ENCODE measurements around the gene CSTB.

Gene CSTB

DNA sequence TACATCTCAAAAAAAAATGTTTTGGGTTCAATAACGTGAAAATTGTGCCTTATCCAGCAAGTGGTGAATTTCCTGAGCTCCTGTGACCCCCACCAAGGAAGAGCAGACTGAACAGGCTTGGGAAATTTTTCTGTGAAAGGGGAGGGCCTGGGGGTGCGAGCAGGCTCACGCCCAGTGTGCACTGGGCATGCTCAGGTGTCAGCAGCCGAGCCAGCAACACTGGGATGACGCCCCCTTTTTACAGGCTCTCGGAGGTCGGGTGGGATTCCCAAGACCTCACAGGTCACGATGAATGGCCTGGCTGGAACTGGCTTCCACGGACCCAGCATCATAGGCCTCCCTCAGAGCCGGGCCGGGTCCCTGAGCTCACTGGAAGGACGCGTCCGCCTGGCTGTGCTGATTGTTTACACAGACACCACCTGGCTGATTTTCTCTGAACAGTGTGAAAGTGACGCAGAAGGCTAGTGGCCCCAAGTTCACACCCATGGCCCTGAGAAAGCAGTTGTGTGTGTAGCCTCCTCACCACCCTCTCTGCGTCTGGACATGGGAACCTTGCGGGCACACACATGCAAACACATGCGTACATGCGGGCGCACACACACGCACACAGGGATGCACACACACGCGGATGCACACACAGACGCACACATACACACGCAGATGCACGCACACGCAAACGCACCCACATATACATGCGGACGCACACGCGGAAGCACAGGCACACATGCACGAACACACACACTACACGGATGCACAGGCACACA lies 9.2 kb downstream of the CSTB start:
- DNase-seq, result no peak

DNA sequence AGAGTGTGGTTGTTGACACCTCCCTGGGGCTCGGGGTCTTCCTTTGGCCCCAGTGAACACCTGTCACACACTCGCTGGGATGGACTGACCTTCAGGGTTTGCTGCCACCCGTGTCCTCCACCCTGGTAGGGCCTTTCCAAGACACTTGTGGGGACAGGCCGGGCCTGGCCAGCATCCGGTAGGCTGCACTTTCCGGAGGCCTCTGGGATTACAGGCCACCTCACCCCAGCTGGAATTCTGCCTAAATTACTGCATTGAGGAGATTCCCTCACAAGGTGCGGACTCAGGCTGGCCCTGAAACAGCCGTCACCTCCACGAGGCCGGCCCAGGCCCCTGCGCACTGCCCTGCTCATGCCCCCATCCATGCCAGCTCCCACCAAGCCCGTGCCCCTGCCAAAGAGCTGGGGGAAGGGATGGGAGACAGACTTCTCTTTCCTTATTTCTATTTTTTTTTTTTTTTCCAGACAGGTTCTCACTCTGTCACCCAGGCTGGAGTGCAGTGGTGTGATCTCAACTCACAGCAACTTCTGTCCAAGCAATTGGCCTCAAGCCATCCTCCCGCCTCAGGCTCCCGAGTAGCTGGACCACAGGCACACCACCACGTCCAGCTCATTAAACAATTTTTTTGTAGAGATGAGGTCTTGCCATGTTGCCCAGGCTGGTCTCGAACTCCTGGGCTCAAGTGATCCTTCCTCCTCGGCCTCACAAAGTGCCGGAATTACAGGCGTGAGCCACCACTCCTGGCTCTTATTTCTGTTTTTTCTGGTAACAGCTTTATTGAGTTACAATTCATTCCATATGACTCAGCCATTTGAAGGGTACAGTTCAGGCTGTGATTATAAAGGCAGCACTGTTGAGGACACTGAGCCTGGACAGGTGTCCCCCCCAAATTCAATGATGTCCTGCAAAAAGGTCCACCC lies 11.3 kb downstream of the CSTB start:
- DNase-seq, result no peak

GRCh38 chr21:43763901-43764523 lies 12.1 kb downstream of the CSTB start:
- DNase-seq, result no peak

DNA sequence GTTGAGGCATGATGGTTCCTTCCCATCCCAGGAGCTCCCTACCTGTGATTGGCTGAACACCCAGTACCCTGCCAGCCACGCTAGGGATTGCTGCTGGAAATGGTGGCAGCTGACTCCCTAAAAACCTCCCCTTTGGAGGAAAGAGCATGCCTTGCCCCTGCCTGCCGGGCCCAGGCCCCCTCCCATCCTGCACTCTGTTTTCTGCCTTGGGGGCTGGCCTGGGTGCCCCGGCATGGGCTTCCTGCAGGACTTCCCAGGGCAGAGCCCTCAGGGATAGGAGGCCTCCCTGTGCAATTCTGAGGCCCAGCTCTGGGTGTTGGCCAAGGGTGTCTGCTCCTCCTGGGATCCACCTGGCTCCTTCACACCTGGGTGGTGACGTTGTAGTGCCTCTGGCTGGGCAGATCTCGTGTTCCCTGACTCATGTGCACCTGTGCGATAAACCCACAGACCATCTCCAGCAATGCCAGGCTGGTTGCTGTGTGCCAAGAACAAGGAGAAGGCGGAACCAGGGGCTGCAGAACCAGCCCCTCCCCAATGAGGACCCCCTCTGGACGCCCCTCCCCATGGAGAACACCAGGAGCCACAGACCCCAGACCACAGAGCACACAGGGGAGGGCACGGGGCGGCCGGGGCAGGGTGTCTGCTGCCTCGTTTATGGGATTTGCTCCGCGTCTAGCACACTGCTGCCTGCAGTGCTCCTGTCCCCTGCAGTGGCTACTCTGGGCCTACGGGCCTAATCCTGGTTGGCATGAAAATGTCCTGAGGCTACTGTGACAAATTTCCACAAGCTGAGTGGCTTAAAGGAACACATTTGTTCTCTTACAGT lies 13.6 kb downstream of the CSTB start:
- DNase-seq, result no peak

GRCh38 chr21:43761886-43762285 lies 14.2 kb downstream of the CSTB start:
- DNase-seq, result no peak

DNA sequence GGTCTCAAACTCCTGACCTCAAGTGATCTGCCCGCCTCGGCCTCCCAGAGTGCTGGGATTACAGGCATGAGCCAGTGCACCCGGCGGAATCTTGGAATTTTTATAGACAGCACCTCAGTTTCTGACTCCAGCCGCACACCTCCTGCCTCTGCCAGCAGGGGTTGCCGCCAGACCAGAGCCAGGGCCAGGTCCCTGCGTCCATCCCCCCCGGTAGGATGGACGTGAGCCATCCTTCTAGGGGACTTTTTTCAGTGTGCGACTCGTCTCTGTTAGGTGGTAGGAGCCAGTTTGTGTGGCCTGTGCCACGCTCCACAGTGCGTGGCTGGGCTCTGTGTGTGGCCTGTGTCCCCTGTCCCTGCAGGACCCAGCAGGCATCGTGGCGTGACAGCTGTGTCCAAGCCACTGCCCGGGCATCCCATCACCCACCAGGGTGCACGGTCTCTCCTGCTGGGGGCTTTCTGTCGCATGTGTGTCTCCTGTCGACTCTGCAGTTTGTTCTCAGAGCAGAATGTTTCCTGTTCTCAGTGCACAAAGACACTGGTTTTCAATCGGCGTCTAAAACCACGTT lies 15.6 kb downstream of the CSTB start:
- no peak for DNase-seq

DNA sequence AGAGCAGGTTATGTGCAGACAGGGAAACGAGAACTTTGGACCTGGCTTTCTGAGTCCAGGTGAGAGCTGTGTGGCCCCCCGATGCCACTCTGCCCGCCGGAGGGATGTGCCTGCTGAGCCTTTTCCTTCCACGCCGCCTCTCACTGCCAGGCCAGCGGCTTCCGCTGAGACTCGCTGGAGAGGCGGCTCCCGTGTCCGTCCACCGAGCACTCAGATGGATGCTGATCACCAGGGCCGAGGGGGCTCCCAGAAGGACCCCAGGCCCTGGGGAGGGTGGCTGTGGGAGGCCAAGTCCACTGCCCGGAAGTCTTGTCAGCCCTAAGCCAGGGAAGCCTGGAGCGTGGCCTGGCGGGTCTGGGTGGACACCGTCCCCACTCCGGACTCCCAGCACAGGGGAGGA lies 16.5 kb downstream of the CSTB start:
- DNase-seq, result no peak

DNA sequence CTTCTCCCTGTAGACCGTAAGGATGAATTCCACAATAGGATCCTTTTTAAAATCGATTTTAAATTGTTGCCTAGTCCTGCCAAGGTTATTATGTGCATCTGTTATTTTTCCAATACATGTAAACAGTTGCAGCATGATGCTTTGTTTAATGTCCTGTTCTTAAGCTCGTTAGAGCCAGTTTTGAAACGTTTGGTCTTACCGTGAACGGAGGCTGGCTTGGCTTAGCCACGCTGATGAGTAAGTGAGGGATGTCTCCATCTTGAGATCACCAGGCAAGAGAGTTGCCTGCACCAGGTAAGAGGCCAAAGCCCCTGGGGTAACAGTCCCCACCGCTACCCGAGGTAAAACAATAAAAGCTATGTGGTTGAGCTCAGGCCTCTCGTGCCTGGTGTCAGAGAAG lies 17.3 kb downstream of the CSTB start:
- DNase-seq, result no peak

- DNase-seq, result no peak
Measured at GRCh38 chr21:43758111-43758641, 17.9 kb downstream of the CSTB start.

- no peak for DNase-seq
Measured at GRCh38 chr21:43757601-43758000, 18.5 kb downstream of the CSTB start.

DNA sequence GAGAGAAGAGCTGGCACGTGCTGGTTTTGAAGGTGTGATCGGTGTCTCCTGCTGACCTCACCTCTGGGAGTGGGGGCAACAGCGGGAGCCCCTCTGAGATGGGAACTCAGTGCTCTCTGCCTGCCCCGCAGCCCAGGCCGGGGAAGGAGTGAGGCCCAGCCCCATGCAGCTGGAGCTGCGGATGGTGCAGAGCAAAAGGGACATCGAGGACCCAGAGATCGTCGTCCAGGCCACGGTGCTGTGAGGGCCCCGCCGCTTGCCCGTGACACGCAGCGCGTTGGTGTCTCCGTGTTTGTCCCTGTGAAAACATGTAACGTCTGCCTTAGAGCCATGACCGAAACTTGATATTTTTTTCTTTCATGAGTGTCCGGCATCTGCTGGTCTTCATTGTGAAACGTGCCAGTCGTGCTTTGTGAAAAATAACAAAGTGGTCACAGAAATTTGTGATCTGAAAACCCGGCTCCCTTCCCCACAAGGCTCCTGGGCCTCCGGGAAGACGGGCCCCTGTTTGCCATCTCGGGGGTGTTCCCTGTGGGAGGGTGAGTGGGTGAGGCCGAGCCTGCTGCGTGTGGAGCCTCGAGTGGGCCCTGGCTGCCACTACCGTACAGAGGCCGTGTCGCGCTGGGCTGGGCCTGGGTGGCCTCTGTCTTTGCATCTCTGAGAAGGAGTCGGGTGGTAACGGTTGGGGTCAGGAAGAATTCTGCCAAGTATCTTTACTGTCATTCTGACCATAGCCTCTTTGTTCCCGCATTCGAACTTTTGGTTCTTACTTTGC lies 20.1 kb downstream of the CSTB start:
- DNase-seq, result no peak

DNA sequence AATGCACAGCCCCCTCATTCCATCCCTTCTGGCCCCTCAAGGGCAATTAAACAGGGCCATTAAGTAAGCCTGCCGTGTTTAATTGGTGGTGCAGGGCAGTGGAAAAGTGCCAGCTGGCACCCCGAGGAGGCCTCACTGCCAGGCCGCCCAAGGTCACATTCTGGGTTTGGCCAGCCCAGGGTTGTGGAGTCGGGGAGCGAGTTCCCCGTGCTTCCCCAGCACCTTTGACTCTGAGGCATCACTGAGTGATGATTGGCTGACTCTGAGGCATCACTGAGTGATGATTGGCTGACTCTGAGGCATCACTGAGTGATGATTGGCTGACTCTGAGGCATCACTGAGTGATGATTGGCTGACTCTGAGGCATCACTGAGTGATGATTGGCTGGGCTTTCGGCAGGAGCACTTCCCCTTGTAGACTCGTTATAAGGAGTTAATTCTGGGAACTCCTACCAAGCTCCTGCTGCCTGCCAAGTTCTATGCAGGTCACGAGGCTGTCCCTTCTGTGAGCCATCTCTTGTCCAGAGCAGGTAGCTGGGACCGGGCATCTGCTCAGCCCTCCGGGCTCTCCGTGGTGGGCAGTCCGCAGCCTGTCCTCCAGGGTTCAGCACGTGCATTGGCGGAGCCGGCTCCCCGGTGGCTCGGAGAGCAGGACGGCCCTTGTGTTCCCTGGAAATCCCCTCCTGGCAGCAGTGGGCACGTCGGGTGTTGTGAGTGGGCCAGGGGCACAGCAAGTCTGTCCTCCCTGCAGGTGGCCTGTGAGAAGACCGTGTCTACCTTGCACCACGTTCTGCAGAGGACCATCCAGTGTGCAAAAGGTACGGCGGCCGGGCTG lies 20.9 kb downstream of the CSTB start:
- DNase-seq, result no peak

DNA sequence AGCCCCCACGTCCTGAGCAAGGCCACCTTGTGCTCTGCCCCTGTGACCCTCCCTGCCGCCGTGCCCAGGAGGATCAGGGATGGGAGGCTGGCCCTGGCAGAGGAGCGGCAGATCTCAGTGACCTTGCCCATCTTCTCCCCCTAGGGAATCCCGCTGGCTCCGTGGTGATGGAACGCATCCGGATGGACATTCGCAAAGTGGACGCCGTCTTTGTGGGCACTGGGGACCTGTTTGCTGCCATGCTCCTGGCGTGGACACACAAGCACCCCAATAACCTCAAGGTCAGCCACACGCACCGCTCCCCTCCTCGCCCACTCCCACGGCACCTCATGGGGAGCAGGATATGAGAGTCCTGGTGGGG lies 22.7 kb downstream of the CSTB start:
- DNase-seq, result no peak

DNA sequence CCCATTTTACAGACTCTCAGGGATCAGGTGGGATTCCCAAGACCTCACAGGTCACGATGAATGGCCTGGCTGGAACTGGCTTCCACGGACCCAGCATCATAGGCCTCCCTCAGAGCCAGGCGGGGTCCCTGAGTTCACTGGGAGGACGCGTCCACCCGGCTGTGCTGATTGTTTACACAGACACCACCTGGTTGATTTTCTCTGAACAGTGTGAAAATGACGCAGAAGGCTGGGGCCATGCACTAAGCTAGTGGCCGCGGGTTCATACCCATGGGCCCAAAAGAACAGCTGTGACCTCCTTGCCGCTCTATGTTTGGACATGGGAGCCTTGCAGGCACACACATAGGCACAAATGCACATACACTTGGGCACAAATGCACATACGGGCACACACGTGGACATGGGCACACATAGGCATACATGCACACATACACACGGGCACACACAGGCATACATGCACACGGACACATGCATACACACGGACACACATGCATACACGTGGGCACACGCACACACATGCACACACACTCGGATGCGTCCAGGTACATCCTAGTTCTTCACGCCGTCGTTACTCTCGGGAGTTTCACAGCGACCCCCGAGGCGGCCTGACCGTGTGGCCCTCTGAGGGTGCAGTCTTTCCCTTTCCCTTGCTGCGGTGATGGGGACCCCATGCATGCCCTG lies 23.2 kb downstream of the CSTB start:
- DNase-seq, result no peak

DNA sequence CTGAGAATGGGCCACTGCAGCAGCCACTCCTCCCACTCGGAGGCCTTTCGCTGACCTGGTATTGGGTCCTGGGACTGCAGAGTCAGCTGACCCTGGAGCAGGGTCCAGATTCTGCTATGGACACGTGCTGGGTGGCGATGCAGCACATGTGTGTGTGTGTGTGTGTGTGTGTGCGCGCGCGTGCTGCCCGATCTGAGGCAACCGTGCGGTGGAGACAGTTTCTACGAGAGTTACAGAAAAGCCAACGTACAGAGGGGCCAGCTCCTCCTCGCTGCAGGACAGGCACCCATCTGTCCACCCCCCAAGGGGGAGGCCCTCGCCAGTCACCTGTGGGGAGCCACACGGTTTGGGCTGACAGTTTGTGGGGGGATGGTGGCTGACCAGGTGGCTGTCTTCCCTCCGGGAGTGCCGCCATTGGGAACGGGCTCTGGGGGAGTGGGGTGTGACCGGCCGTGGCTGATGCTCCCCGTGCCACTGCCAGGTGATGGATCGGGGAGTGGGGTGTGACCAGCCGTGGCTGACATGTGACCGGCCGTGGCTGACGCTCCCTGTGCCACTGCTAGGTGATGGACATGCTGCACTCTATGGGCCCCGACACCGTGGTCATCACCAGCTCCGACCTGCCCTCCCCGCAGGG lies 24.0 kb downstream of the CSTB start:
- no peak for DNase-seq

DNA sequence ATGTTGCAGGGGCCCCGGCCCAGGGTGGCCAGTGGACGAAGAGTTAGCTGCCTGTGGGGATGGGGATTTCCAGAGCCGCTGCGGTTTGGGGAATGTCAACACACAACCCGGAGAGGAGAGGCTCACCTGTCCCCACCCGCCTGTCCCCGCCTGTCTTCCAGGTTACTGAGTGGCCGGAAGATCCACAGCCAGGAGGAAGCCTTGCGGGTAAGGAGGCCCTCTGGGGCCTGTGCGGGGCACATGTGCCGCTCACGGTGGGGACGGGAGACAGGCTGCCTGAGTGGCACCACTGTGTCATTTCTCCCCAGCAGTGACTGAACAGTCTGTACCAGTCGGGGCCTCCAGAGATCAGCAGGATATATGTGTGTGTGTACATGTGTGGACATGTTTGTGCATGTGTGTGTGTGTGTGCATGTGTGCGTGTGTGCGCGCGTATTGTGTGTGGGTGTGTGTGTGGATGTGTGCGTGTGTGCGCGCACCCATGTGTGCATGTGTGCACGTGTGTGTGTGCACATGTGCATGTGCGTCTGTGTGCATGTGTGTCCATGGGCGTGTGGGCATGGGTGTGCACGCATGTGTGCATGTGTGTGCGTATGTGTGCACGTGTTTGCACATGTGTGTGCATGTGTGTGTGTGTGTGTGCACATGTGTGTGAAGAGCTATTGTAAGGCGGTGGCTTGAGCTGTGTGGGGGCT lies 25.6 kb downstream of the CSTB start:
- no peak for DNase-seq

- DNase-seq, result no peak
Measured at GRCh38 chr21:43749651-43750262, 26.4 kb downstream of the CSTB start.

DNA sequence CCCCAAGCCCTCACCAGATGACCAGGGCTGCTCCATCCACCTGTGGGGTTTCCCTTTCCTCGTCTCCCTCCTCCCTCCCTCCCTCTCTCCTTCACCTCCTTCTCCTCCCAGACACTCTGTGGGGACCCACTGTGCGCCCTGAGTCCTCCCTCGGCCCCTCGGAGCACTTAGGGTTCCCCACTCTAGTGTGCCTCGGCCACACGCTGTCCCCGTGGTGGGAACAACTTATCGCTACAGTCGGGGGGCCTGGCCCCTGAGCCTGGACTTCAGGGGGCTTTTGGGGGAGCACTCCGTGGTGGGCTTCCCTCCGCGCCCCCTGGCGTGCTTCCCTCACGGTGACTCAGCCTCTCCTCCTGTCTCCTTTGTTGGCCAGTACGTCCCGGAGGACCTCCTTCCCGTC lies 27.5 kb downstream of the CSTB start:
- DNase-seq, result no peak

Measured in stimulated activated CD4-positive, alpha-beta T cell treated with anti-CD3 and anti-CD28 coated beads, Interleukin-4, amount 100 ng/mL, for 1 hour (primary cell).